Mesenchymal stem cell (in vitro differentiated cells and primary cell): Measurements from ENCODE around the gene ZAR1L.

Experiments
- DNase-seq: peaks from one replicate; pipeline ENCODE4 v3.0.0-alpha.2; 2013
- H2AFZ ChIP-seq: one replicate; pipeline ENCODE4 v1.6.1; 2013; ENCODE audit warnings: low read depth, mild to moderate bottlenecking, control low read depth, inconsistent platforms, low read length, moderate library complexity
- H2AK5ac ChIP-seq: 2 replicates; pipeline ENCODE4 v1.6.1; 2013; ENCODE audit warnings: low read length, moderate library complexity, mild to moderate bottlenecking, inconsistent platforms; ENCODE audit not compliant: severe bottlenecking
- H2BK120ac ChIP-seq: one replicate; pipeline ENCODE4 v1.6.1; 2013; ENCODE audit warnings: low read depth, mild to moderate bottlenecking, inconsistent platforms, low read length, moderate library complexity
- H2BK12ac ChIP-seq, 2 experiments: one replicate each; pipeline ENCODE4 v1.6.1; 2013; ENCODE audit warnings: inconsistent platforms in 2 of 2, low read length in 2 of 2, mild to moderate bottlenecking in 2 of 2, moderate library complexity in 2 of 2, control low read depth in 1 of 2
- H2BK15ac ChIP-seq: one replicate; pipeline ENCODE4 v1.6.1; 2013; ENCODE audit warnings: mild to moderate bottlenecking, low read depth, inconsistent platforms; ENCODE audit not compliant: poor library complexity, severe bottlenecking
- H2BK5ac ChIP-seq: 2 replicates; pipeline ENCODE4 v1.6.1; 2013; ENCODE audit warnings: low read depth, mild to moderate bottlenecking, low read length, control low read depth, inconsistent platforms; ENCODE audit not compliant: poor library complexity, severe bottlenecking
- H3K14ac ChIP-seq, 2 experiments: one replicate each; pipeline ENCODE4 v1.6.1; 2013; ENCODE audit warnings: inconsistent platforms in 2 of 2, low read length in 2 of 2, control low read depth in 1 of 2, mild to moderate bottlenecking in 1 of 2, moderate library complexity in 1 of 2
- H3K18ac ChIP-seq, 2 experiments: one replicate each; pipeline ENCODE4 v1.6.1; 2013; ENCODE audit warnings: inconsistent platforms in 2 of 2, low read length in 2 of 2, control low read depth in 1 of 2, low read depth in 1 of 2, mild to moderate bottlenecking in 1 of 2
- H3K23ac ChIP-seq, 2 experiments: one replicate each; pipeline ENCODE4 v1.6.1; 2013; ENCODE audit warnings: inconsistent platforms in 2 of 2, low read length in 2 of 2, mild to moderate bottlenecking in 2 of 2, moderate library complexity in 2 of 2, control low read depth in 1 of 2
- H3K27ac ChIP-seq: 2 replicates; pipeline ENCODE4 v1.5.1; 2013; ENCODE audit warnings: mild to moderate bottlenecking, moderate library complexity, low read length, control low read depth, inconsistent platforms; ENCODE audit not compliant: poor library complexity, severe bottlenecking
- H3K27me3 ChIP-seq, 2 experiments: 2 replicates each; pipeline versions ENCODE4 v1.6.1 to v1.7.0; 2013; ENCODE audit warnings: low read length in 2 of 2, mild to moderate bottlenecking in 2 of 2, moderate library complexity in 2 of 2, control low read depth in 1 of 2, inconsistent platforms in 1 of 2; ENCODE audit not compliant: control insufficient read depth in 1 of 2, insufficient read depth in 1 of 2
- H3K36me3 ChIP-seq, 2 experiments: 2 replicates each; pipeline versions ENCODE4 v1.6.1 to v1.7.0; 2013; ENCODE audit warnings: low read length in 2 of 2, control low read depth in 1 of 2, inconsistent platforms in 1 of 2, low read depth in 1 of 2, mild to moderate bottlenecking in 1 of 2; ENCODE audit not compliant: insufficient read depth in 2 of 2, control insufficient read depth in 1 of 2
- H3K4ac ChIP-seq, 2 experiments: one replicate each; pipeline ENCODE4 v1.6.1; 2013; ENCODE audit warnings: inconsistent platforms in 2 of 2, low read length in 2 of 2, mild to moderate bottlenecking in 2 of 2, moderate library complexity in 2 of 2, control low read depth in 1 of 2, low read depth in 1 of 2
- H3K4me1 ChIP-seq: 2 replicates; pipeline ENCODE4 v1.6.1; 2013; ENCODE audit warnings: low read depth, low read length, control low read depth; ENCODE audit not compliant: control insufficient read depth, insufficient read depth
- H3K4me2 ChIP-seq: 2 replicates; pipeline ENCODE4 v1.6.1; 2013; ENCODE audit warnings: low read length, mild to moderate bottlenecking, inconsistent platforms; ENCODE audit not compliant: poor library complexity, severe bottlenecking
- H3K4me3 ChIP-seq, 2 experiments: 2 replicates each; pipeline versions ENCODE4 v1.5.1 to v1.7.0; 2013; ENCODE audit warnings: low read length in 2 of 2, mild to moderate bottlenecking in 2 of 2, control low read depth in 1 of 2, low read depth in 1 of 2; ENCODE audit not compliant: insufficient read depth in 1 of 2
- H3K79me1 ChIP-seq: replicated peaks from 2 replicates; pipeline ENCODE4 v1.6.1; 2013; ENCODE audit warnings: mild to moderate bottlenecking, control low read depth, low read length, inconsistent platforms; ENCODE audit not compliant: poor library complexity, severe bottlenecking
- H3K9ac ChIP-seq: 2 replicates; pipeline ENCODE4 v1.7.0; 2013; ENCODE audit warnings: mild to moderate bottlenecking, low read length, moderate library complexity
- H3K9me3 ChIP-seq: 2 replicates; pipeline ENCODE4 v1.7.0; 2013; ENCODE audit warnings: mild to moderate bottlenecking, low read length; ENCODE audit not compliant: control insufficient read depth
- H4K8ac ChIP-seq: one replicate; pipeline ENCODE4 v1.6.1; 2013; ENCODE audit warnings: inconsistent platforms, mild to moderate bottlenecking, low read length, moderate library complexity
- H4K91ac ChIP-seq: one replicate; pipeline ENCODE4 v1.6.1; 2013; ENCODE audit warnings: mild to moderate bottlenecking, low read length, inconsistent platforms
- WGBS: methylation state at CpG from one replicate; pipeline ENCODE4 v1.1.7; 2013; ENCODE audit warnings: mixed read lengths; 5-methylcytosine and 5-hydroxymethylcytosine counted together

Gene ZAR1L

GRCh38 chr13:32281096-32281495 lies 34.1 kb downstream of the ZAR1L start:
- H3K27ac ChIP-seq, result no peak overlapping the region
- no peaks in the 10 kb centered on the region for H3K4me1 ChIP-seq
- no peak overlapping the region for H3K4ac ChIP-seq
- no peak overlapping the region for H3K23ac ChIP-seq
- no peak overlapping the region for H2BK15ac ChIP-seq
- no peak overlapping the region for H3K14ac ChIP-seq
- H2AFZ ChIP-seq, result no peak overlapping the region
- no peak overlapping the region for H2BK120ac ChIP-seq
- peaks cover 0 to 8% of the 10 kb centered on the region in 2 experiments for H3K36me3 ChIP-seq
- H3K4me2 ChIP-seq, result no peak overlapping the region
- no peak overlapping the region for H3K18ac ChIP-seq
- H2BK5ac ChIP-seq, result no peak overlapping the region
- no peaks in the 10 kb centered on the region for H3K27me3 ChIP-seq
- no peak overlapping the region for H4K8ac ChIP-seq
- H3K9me3 ChIP-seq, result no peaks in the 10 kb centered on the region
- DNase-seq, result no peak
- H4K91ac ChIP-seq, result no peak overlapping the region
- no peak overlapping the region for H2AK5ac ChIP-seq
- 100% methylated on average over 1 of the region's 1 CpG for WGBS
- no peak overlapping the region for H3K4me3 ChIP-seq
- no peak overlapping the region for H3K9ac ChIP-seq
- H3K79me1 ChIP-seq, result no peaks in the 10 kb centered on the region
- no peak overlapping the region for H2BK12ac ChIP-seq

GRCh38 chr13:32278426-32278825 lies 36.7 kb downstream of the ZAR1L start:
- H3K4ac ChIP-seq, result no peak overlapping the region
- WGBS, result 100% methylated on average over 1 of the region's 3 CpGs

DNA sequence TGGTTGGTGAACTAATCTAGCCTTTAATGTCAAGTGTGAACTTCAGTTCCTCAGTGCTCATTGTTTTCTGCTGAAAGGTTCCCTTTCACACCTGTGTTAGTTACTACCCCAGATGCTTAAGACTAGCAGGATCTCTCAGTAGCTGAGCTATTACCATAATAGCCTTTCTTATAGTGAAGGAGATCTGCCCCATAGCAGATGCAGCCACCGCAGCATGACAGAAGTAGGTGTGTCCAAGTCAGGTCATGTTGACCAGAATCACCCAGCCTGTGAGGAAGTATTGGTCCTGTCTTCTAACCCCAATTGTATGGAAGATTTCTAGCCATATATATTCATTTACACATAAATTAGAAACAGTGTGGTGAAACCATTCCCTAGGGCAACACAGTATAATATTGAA lies 37.3 kb downstream of the ZAR1L start:
- Histone ChIP-seq H2BK5ac (no peak overlapping the region), H2BK12ac (no peak overlapping the region), H3K27ac (no peak overlapping the region), H3K14ac (no peak overlapping the region), H3K4me2 (no peak overlapping the region), H2AFZ (no peak overlapping the region), H3K4ac (no peak overlapping the region), H3K18ac (no peak overlapping the region), H3K27me3 (no peaks in the 10 kb centered on the region), H3K79me1 (no peaks in the 10 kb centered on the region), H2BK120ac (no peak overlapping the region), H2BK15ac (no peak overlapping the region), H3K23ac (no peak overlapping the region), H2AK5ac (no peak overlapping the region), H3K36me3 (peaks cover 0 to 15% of the 10 kb centered on the region in 2 experiments), H3K4me1 (no peaks in the 10 kb centered on the region), H3K9ac (no peak overlapping the region), H3K4me3 (no peak overlapping the region), H4K8ac (no peak overlapping the region), H3K9me3 (no peaks in the 10 kb centered on the region), H4K91ac (no peak overlapping the region)
- no peak for DNase-seq
- 100% methylated on average over 1 of the region's 1 CpG for WGBS

More at GRCh38 chr13:32278426-32278825, 36.7 kb downstream of the ZAR1L start:
- no peak overlapping the region for H3K9ac ChIP-seq
- DNase-seq, result peak; percentile 52
- H4K91ac ChIP-seq, result no peak overlapping the region
- no peak overlapping the region for H2BK15ac ChIP-seq
- no peak overlapping the region for H2BK12ac ChIP-seq
- H2BK5ac ChIP-seq, result no peak overlapping the region
- no peak overlapping the region for H2AK5ac ChIP-seq
- no peaks in the 10 kb centered on the region for H3K9me3 ChIP-seq
- no peak overlapping the region for H3K18ac ChIP-seq
- H3K27ac ChIP-seq, result no peak overlapping the region
- no peak overlapping the region for H4K8ac ChIP-seq
- H3K4me2 ChIP-seq, result no peak overlapping the region
- H3K27me3 ChIP-seq, result no peaks in the 10 kb centered on the region
- H3K14ac ChIP-seq, result no peak overlapping the region
- no peak overlapping the region for H3K23ac ChIP-seq
- H2AFZ ChIP-seq, result no peak overlapping the region
- H3K36me3 ChIP-seq, result peaks cover 0 to 15% of the 10 kb centered on the region in 2 experiments
- H3K4me1 ChIP-seq, result no peaks in the 10 kb centered on the region
- no peak overlapping the region for H3K4me3 ChIP-seq
- H2BK120ac ChIP-seq, result no peak overlapping the region
- H3K79me1 ChIP-seq, result no peaks in the 10 kb centered on the region

- Histone ChIP-seq H3K27me3 (no peaks in the 10 kb centered on the region), H3K27ac (no peak overlapping the region), H3K14ac (no peak overlapping the region), H4K91ac (no peak overlapping the region), H3K79me1 (no peaks in the 10 kb centered on the region), H4K8ac (no peak overlapping the region), H3K4me2 (no peak overlapping the region), H2AFZ (no peak overlapping the region), H2BK120ac (no peak overlapping the region), H3K4me3 (no peak overlapping the region), H2BK12ac (no peak overlapping the region), H3K18ac (no peak overlapping the region), H3K9me3 (no peaks in the 10 kb centered on the region), H2AK5ac (no peak overlapping the region), H2BK15ac (no peak overlapping the region), H3K23ac (no peak overlapping the region), H3K9ac (no peak overlapping the region), H3K36me3 (peaks cover 0 to 29% of the 10 kb centered on the region in 2 experiments), H3K4me1 (no peaks in the 10 kb centered on the region), H2BK5ac (no peak overlapping the region), H3K4ac (no peak overlapping the region)
- no peak for DNase-seq
- 87% methylated on average over 4 of the region's 4 CpGs for WGBS
Observed at GRCh38 chr13:32272021-32272683, 43.0 kb downstream of the ZAR1L start.
